ENCODE data around the gene DLL3.

Gene DLL3

DNA sequence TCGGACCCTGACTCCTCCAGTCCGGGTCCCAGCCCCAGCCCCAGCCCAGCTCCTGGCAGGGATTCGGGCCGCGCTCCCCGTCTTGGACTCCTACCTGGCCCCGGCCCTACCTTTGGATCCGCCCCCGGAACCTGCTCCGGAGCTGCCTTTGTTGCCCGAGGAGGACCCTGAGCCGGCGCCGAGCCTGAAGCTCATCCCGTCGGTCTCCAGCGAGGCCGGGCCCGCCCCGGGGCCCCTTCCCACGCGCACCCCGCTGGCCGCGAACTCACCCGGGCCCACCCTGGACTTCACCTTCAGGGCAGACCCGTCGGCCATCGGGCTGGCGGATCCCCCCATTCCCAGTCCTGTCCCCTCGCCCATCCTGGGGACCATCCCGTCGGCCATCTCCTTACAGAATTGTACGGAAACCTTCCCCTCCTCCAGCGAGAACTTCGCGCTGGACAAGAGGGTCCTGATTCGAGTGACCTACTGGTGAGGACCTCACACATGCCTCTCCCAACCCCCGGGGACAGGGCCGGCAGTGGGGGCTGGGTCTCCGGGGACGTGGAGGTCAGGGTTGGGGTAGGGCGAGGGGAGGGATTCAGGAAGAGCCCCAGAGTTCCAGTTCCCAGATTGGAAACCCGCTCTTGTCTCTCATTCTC, 16.9 kb downstream of the DLL3 start:
- FAIRE-seq (no peak), DNase-seq (ENCODE audit: insufficient read length, low spot score) (no peak)

DNA sequence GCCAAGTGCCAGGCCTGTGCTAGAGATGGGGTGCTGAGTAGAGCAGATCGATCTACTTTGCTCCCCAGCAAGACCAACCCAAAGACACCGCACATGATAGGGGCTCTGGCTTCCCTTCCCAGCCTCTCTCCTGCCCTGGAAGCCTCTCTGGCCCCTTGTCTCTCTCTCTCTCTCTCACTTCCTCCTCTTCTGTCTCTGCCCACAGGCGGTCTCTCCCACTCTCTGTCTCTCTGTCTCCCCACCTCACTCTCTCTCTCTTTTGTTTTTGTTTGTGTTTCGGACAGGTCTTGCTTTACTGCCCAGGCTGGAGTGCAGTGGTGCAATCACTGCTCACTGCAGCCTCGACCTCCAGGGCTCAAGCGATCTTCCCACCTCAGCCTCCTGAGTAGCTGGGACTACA, 17.5 kb downstream of the DLL3 start:
- peak; percentile 47 for FAIRE-seq
- no peak for DNase-seq (ENCODE audit: insufficient read length, low spot score)

DNA sequence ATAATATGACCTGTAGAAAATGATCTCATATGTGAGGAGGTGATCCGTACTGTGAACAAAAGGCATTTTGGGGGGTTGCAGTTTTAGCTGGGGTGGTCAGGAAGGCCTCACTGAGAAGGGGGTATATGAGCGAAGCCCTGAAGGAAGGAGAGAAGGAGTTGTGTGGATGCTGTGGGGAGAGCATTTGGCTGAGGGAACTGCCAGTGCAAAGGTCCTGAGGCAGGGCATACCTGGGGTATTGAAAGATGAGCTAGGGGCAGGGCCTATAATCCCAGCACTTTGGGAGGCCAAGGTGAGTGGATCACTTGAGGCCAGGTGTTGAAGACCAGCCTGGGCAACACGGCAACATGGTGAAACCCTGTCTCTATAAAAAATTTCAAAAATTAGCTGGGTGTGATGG, 18.7 kb downstream of the DLL3 start:
- no peak for DNase-seq (ENCODE audit: insufficient read length, low spot score)
- no peak for FAIRE-seq

DNA sequence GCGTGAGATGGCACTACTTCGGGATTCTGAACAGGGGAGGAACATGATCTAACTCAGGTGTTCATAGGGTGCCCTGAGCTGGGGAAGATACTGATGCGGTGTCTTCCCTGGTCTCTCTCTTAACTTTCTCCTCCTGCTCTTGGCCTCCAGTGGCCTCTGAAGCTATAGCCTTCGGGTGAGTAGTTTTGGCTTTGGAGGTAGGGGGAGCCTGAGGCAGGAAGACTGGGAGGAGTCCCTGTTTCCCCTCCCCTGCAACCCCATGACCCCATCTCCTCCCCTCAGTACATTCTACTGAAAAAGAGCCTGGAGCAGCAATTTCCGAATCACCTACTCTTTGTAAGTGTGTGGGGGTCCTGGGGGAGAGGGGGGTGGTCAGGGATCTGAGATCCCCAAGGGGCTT, 19.7 kb downstream of the DLL3 start:
- DNase-seq (ENCODE audit: insufficient read length, low spot score), result no peak
- FAIRE-seq, result no peak

DNA sequence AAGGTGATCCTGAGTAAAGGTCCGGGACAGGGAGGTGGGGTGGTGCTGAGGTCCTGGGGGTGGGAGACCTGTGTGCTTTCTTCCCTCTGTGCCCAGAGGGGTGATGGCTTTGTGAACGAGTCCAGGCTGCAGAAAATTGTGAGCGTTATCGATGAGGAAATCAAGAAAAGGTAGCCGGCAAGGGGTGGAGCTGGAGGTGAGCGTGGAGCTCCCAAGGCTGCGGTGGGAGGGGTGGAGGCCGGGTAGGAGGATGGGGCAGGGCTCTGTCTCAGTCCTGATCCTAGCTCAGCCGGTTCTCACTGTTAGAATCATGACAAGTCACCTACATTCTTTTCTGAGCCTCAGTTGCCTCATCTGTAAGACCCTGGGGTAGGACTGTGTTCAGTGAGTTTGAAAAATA, 20.2 kb downstream of the DLL3 start:
- FAIRE-seq, result no peak
- no peak for DNase-seq (ENCODE audit: insufficient read length, low spot score)

DNA sequence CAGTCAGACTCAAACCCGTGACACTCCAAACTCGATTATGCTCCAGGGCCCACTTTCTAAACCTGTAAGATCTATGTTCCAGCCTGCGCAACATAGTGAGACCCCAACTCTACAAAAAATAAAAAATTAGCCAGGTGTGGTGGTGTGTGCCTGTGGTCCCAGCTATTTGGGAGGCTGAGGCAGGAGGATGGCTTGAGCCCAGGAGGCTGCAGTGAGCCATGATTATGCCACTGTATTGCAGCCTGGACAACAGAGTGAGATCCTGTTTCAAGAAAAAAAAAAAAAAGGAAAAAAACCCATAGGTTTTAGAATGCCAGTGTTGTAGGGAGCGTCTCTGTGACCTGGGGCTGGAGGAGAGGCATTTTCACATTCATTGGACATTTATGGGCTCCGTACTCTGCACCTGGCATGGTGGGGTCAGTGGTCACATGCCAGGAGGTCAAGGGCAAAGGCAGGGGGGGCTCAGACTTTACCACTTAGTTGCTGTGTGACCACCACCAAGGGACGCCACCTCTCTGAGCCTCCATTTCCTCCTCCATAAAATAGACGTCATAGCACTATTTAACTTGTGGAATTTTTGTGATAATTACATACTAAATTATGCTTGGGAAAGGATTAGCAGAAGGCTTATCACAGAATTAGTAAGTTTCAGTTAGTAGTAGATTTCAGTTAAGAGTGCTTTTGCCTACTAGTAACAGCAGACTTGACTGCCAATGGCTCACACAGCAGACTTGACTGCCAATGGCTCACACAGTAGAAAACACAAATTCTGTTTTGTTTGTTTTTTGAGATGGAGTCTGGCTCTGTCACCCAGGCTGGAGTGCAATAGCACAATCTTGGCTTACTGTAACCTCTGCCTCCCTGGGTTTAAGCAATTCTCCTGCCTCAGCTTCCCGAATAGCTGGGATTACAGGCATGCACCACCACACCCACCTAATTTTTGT, 22.1 kb downstream of the DLL3 start:
- FAIRE-seq, result no peak

DNA sequence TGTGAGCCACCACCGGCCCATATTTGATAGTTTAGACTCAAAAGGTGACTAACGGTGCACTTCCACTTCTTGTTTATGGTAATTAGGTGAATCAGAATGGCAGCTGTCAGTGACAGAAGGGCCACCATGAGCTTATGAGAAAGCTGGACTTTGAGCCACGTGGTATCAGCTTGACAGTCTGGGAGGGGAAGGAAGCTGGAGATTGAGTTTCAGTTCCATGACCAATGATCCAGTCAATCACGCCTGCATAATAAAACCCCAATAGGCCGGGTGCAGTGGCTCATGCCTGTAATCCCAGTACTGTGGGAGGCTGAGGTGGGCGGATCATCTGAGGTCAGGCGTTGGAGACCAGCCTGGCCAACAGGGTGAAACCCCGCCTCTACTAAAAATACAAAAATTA, 25.7 kb downstream of the DLL3 start:
- no peak for FAIRE-seq

More for the DNA sequence above, 22.1 kb downstream of the DLL3 start:
- DNase-seq (ENCODE audit: insufficient read length, low spot score), result no peak

DNA sequence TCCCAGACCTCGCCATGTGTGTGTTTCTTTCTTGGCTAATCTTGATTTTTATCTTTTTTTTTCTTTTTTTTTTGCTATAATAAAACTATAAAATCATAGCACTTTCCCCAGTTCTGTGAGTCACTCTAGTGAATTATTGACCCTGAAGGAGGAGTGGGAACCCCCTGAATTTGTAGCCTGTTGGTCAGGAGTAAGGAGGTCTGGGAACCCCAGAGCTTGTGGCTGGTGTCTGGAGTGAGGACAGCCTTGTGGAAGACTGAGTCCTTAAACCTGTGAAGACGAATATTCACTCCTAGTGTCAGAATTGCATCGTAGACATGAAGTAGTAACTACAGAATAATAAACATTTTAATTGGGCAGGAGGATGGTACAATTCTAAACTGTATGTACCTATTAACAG, 26.5 kb downstream of the DLL3 start:
- FAIRE-seq (no peak), DNase-seq (ENCODE audit: insufficient read length, low spot score) (no peak)

More for the DNA sequence above, 25.7 kb downstream of the DLL3 start:
- DNase-seq (ENCODE audit: insufficient read length, low spot score), result no peak

DNA sequence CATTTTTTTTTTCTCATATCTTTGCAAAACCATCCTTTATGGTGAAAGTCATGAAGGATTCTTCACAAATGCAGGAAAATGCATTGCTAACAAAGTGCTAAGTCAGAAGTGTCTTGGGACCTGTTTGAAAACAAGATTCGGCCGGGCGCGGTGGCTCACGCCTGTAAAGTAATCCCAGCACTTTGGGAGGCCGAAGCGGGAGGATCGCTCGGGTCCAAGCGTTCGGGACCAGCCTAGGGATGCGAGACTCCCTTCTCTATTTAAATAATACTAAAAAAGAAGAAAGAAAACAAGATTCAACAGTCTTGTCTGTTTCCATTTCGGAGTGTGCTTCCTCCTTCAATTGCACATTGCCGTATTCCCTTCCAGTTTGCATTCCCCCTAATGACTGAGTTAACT, 33.1 kb downstream of the DLL3 start:
- no peak for DNase-seq (ENCODE audit: insufficient read length, low spot score)
- peak; percentile 4 for FAIRE-seq

DNA sequence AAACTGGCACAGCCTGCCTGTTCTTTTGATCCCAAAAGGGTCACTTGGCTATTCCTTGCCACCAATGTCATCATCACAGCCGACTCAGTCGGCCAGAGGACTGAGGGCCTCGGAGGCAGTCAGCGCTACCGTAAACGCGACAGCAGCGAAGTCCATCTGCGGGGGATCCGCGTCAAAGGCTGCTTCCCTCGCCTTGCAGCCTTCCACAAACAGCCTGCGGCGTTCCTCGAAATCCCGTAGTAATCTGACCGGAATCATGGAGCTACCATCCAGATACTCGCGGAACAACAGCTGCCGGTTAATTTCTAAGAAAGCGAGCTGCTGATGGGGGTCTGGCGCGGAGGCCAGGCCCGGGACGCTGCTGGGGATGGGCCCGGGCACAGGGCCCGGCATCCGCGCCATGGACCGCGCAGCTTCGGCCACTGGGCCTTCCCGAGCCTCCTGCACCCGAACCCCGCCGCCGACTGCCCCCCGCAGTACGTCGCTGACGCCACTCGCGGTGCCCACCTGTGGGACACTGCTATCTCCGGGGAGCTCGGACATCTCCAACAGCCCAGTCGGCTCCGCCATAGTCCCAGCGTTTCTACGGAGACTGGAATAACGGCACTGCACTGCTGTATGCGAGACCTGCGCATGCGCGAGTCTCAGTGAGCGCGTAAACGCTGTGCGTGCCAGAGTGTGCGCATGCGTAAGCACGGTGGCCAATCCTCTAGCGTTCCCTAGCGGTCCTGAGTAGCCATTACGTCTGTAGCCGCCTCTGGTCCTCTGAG, 33.7 kb downstream of the DLL3 start, which contains the start of gene EID2B:
Gene EID2B (minus strand): TSS at position 620 of the 770 bp plus-strand sequence. CDS start 50 bp downstream, at position 570.
- FAIRE-seq (peak; percentile 97), DNase-seq (ENCODE audit: insufficient read length, low spot score) (peak; percentile 90)

DNA sequence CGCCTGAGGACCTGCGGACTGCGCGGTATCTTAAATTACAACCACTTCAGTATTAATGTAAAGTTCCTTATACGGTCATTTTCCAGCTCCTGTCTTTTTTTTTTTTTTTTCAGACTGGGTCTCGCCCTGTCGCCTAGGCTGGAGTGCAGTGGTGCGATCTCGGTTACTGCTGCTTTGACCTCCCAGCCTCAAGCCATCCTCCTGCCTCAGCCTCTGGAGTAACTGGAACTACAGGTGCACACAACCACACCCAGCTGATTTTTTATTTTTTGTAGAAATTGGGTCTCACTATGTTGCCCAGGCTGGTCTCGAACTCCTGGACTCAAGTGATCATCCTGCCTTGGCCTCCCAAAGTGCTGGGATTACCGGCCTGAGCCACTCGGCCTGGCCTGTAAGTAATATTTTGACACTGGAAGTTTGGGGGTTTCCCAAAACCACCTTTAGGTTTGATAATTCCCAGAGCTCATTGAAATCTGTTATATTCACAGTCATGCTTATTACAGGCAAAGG, 34.3 kb downstream of the DLL3 start:
- no peak for DNase-seq (ENCODE audit: insufficient read length, low spot score)
- no peak for FAIRE-seq

DNA sequence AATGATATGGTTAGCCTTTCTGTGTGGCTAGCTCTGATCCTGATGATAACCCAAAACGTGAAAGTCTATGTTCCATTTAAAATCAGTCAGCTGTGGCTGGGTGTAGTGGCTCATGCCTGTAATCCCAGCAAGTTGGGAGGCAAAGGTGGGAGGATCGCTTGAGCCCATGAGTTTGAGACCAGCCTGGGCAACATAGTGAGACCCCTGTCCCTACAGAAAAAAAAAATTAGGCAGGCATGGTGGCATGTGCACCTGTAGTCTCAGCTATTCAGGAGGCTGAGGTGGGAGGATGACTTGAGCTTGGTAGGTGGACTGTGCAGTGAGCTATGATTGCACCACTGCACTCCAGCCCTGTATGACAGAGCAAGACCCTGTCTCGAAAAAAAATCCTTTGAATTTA, 35.0 kb downstream of the DLL3 start:
- FAIRE-seq, result no peak
- DNase-seq (ENCODE audit: insufficient read length, low spot score), result no peak

DNA sequence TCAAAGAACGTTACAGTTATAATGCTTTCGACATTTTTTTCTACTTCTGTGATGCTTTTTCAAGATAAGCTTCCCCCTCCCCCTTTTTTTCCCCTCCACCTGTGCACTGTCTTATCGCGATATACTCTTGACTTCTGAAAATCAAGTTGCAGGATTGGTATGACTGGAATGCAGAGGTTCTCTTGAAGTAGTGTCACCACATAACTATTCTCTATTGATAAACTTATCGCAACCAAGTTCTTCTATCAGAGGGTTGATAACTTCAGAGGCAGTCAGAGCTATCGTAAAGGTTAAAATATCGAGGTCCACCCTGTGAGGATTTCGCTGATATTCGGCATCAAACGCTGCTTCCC, 40.4 kb downstream of the DLL3 start:
- FAIRE-seq (peak; percentile 68), DNase-seq (ENCODE audit: insufficient read length, low spot score) (no peak)

DNA sequence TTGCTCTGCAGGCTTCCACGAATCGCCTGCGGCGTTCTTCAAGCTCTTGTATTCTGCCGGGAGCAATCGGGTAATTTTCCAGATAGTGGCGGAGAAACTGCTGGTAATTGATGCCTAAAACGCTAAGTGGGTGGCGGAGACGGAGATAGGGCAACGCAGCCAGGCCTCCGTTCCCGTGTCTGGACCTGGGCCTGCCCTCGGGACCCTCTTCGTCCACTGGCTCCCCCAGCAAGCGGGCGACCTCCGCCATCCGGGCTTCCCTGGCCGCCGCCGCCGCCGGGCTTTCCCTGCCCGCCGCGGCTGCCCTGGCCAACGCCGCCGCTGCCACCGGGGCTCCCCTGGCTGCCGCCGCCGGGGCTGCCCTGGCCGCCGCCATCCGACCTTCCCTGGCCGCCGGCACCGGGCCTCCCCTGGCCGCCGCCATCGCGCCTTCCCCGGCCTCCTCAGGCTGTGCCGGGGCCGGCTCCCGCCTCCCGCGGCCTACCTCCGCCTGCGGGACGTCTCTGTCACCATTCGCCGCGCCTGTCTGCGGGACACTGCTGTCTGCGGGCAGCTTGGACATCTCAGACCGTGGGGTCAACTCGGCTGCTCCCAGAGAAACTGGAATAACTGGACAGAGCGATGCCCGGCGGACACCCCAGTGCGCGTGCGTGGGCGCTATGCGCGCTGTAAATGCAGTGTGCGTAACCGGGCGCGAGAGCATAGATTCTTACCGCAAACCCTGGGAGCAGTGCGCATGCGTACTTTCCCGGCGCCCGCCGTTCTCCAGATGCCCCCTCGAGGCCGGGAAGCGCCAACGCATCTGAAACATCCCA, 41.0 kb downstream of the DLL3 start, which contains the start of gene EID2:
Gene EID2 (minus strand): TSS at position 644 of the 815 bp plus-strand sequence. CDS start 82 bp downstream, at position 562.
- FAIRE-seq, result peak; percentile 95

DNA sequence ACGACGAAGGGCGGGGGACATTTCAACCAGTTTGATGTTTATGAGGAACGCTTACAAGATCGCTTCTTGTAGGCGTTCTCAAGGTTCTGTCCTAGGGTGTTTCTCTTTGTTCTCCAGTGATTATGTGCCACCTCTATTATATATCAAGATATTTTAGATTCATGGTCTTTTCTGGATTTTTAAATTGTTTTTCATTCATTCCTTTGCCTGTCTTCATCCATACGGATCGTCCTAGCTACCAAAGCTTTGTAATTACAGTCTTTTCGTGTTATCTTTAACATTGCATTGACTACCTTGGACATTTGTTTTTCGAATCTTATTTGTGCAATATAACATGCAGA, 41.6 kb downstream of the DLL3 start:
- DNase-seq (ENCODE audit: insufficient read length, low spot score), result no peak
- FAIRE-seq, result no peak

More for the DNA sequence above, 41.0 kb downstream of the DLL3 start, which contains the start of gene EID2:
- peak; percentile 95 for DNase-seq (ENCODE audit: insufficient read length, low spot score)

DNA sequence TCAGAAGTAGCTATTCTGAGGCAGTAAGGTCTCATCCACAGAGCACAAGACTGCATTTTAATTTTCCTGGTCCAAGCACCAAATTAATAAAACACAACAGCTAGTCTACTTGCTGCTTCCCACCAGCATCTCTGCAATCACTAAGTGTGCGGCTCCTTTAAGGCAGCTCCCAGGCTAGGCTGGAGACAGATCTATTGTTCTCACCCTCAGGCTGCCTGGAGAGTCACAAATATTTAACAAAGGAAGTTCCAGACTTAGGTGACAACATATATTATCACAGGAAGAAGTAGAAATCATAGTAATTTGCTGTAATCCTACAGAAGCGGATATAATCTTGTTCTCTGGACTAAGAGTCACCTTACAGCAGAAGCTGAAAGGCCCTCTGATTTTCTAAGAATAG, 43.5 kb downstream of the DLL3 start:
- no peak for DNase-seq (ENCODE audit: insufficient read length, low spot score)
- no peak for FAIRE-seq

DNA sequence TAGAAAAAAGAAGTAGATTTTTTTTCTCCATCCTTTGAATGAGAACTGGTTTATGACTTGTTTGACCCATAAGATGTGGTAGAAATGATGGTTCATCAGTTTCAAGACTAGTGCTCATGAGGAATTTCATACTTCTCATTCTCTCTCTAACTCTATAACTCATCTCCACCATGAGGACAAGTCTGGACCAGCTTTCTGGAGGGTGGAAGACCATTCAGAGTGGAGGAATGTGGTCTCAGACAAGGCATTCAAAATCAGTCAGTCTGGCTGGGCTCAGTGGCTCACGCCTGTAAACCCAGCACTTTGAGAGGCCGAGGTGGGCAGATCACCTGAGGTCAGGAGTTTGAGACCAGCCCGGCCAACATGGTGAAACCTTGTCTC, 44.7 kb downstream of the DLL3 start:
- FAIRE-seq, result no peak
- no peak for DNase-seq (ENCODE audit: insufficient read length, low spot score)

DNA sequence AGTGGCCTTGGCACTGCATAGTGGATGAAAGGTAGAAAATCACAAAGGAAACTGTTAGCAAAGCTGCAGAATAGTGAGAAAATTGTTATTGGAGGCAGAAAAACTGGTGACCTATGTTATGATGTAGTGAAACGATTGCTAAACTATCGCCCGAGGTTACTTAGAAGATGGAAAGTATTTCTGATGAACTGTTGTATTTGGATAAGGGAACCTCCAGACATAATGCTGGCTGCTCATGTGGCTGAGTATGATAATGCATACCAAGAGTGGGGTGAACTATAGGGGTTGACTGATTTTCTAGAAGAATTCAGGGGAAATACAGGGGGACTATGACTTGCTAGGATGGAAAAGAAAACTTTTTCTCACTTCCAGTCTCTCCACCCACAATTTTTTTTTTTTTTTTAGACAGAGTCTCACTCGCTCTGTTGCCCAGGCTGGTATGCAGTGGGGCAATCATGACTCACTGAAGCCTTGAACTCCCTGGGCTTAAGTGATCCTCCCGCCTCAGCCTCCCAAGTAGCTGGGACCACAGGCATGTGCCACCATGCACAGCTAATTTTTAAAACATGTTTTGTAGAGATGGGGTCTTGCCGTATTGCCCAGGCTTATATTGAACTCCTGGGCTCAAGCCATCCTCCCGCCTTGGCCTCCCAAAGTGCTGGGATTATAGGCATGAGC, 45.6 kb downstream of the DLL3 start:
- DNase-seq (ENCODE audit: insufficient read length, low spot score), result no peak
- FAIRE-seq, result no peak

DNA sequence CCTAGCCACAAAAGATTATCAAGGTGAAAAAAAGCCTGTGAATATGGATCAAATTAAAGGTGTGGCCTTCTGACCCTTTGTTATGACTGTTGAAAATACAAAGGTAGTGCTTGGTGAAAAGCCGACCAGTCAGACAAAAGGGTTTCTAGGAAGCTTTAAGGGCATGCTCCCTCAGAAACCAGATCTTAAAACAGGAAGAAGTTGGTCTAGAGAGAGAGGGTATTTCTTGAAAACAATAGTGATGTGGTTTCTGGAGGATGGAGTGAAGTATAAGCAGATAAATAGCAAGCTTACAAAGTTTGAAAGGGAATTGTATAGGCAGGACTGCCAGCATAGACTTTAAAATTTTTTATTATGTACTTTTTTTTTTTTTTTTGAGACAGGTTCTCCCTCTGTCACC, 46.2 kb downstream of the DLL3 start:
- DNase-seq (ENCODE audit: insufficient read length, low spot score) (no peak), FAIRE-seq (no peak)

DNA sequence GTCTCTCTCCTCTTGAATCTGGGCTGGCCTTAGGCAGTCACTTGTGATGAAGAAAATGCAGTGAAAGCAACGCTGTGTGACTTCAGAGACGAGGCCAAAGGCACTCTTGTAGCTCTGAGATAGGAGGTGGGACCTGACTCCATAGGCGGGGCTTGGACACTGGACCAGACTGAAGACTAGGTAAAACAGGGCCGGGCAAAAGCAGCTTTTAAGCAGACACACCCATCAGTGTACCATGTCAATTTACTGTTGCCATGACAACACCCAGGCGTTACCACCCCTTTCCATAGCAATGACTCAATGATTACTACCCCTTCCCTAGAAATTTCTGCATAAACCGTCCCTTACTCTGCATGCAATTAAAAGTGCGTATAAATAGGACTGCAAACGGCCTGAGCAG, 47.9 kb downstream of the DLL3 start:
- FAIRE-seq (no peak), DNase-seq (ENCODE audit: insufficient read length, low spot score) (no peak)

Measured in GM19239 (cell line).